Astrocyte of the cerebellum (primary cell): Measurements from ENCODE around the gene SHANK2.

ENCODE experiments used
- DNase-seq: peaks from one replicate; pipeline ENCODE4 v3.0.0-alpha.2; 2011; ENCODE audit warnings: low read depth
- H3K4me3 ChIP-seq: 2 replicates; pipeline ENCODE4 v1.5.1; 2011; ENCODE audit warnings: mild to moderate bottlenecking, low read depth, low read length, moderate library complexity
- CTCF ChIP-seq: IDR thresholded peaks from 2 replicates; pipeline ENCODE4 v1.5.1; 2012; ENCODE audit warnings: low read length, low read depth, moderate library complexity, mild to moderate bottlenecking; ENCODE audit errors: missing control alignments
- in situ Hi-C: cut with HindIII; loops from 2 replicates; pipeline ENCODE4 v1.10.0; 2017; ENCODE audit warnings: low sequenced_read_pairs

Gene SHANK2

GRCh38 chr11:71294846-71295600, 42.6 kb upstream of the SHANK2 start:
- in situ Hi-C loops = no loop called here
- TF ChIP-seq CTCF = no peak
- DNase-seq = no peak
- no peak overlapping the region for H3K4me3 ChIP-seq

- DNase-seq = no peak
- H3K4me3 ChIP-seq = no peak overlapping the region
- no peak for TF ChIP-seq CTCF
- in situ Hi-C loops = no loop called here
These were observed 41.8 kb upstream of the SHANK2 start for GRCh38 chr11:71293961-71294782.

GRCh38 chr11:71286701-71287643, 34.6 kb upstream of the SHANK2 start:
- no peak for TF ChIP-seq CTCF
- H3K4me3 ChIP-seq = no peak overlapping the region
- in situ Hi-C loops = no loop called here
- peak; percentile 98 for DNase-seq

- in situ Hi-C loops = no loop called here
- DNase-seq = no peak
- TF ChIP-seq CTCF = no peak
- no peak overlapping the region for H3K4me3 ChIP-seq
These were observed 32.7 kb upstream of the SHANK2 start for GRCh38 chr11:71285111-71285510.

GRCh38 chr11:71284525-71285092, 32.2 kb upstream of the SHANK2 start:
- TF ChIP-seq CTCF = no peak
- in situ Hi-C loops = no loop called here
- no peak overlapping the region for H3K4me3 ChIP-seq
- no peak for DNase-seq

- in situ Hi-C loops = no loop called here
- no peak overlapping the region for H3K4me3 ChIP-seq
- no peak for TF ChIP-seq CTCF
- DNase-seq = no peak
These were observed 31.6 kb upstream of the SHANK2 start for GRCh38 chr11:71283971-71284441.
